GM12891 (cell line): ENCODE data around the gene CIZ1.

Source experiments
- POLR2A ChIP-seq: IDR thresholded peaks from 2 replicates; pipeline ENCODE4 v1.6.1; 2011; ENCODE audit warnings: low read depth, low read length, control low read depth
- POLR2AphosphoS5 ChIP-seq: IDR thresholded peaks from 2 replicates; pipeline ENCODE4 v1.6.1; 2011; ENCODE audit warnings: low read depth, low read length, control low read depth
- POU2F2 ChIP-seq: IDR thresholded peaks from 2 replicates; pipeline ENCODE4 v1.6.1; 2011; ENCODE audit warnings: low read depth, mild to moderate bottlenecking, control low read depth, low read length, moderate library complexity
- SPI1 ChIP-seq: IDR thresholded peaks from 2 replicates; pipeline ENCODE4 v1.6.1; 2011; ENCODE audit warnings: low read depth, low read length, control low read depth
- TAF1 ChIP-seq: IDR thresholded peaks from 2 replicates; pipeline ENCODE4 v1.6.1; 2011; ENCODE audit warnings: low read depth, low read length, control low read depth

DNA sequence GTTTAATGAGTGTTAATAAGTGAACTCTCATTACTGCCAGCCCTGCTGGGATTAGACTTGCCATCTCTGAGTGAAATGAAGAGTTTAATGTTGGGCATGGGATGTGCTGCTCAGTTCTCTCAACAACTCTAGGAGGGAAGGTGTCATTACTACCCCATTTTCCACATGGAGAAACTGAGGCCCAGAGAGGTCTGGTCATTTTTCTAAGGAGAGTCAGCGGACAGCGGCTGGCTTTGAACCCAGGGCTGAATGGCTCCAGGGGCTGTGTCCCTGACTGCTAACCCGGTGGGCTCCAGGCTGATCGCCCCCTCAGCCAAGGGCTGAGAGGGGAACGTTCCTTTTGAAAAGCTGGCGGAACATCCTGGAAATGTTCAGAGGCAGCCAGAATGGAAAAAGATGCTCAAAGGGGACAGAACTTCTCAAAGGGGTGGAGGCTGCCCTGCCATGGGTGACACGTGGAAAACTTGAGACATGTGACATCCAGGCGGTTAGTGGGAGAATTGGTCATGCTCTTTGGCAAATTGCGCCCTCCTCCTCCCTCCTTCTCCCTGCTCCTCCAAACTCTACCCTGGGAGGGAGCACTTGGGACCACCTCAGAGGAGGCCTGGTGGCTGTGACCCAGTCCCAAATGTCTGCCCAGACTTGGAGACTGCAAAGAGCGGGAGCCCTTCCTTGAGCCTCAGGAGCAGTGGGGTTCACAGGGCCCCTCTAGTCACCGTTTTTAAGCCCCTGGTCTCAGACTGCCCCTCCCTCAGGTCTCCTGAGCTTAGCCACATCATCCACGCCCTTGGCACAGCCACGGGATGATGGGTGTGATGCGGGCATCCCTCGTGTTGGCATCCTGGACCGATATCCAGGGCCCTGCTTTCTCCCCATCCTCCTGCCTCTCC lies 40.5 kb upstream of the CIZ1 start:
- TF ChIP-seq POLR2A (no peak), POLR2AphosphoS5 (no peak), SPI1 (no peak), TAF1 (no peak), POU2F2 (no peak)
